H1 (cell line): ENCODE results near the gene GPC2.

Experiments used
- CHD1 ChIP-seq: IDR thresholded peaks from 2 replicates; pipeline ENCODE4 v1.6.1; 2012; ENCODE audit warnings: low read depth, low read length, improper control_type of control experiment
- MAX ChIP-seq: IDR thresholded peaks from 2 replicates; pipeline ENCODE4 v1.6.1; 2012; ENCODE audit warnings: inconsistent platforms

- TF ChIP-seq CHD1 (no peak), MAX (no peak)
These were observed 11.9 kb upstream of the GPC2 start for GRCh38 chr7:100189061-100189460.
